Activated CD4-positive, alpha-beta T cell treated with anti-CD3 and anti-CD28 coated beads, Interleukin-2, amount 10 ng/mL, durations not matched to agents 7 days and 5 days (primary cell): ENCODE data around the gene GJA9. TPM values are rescaled to one million over a fixed set of nuclear protein-coding genes. Genes with fewer than 3 reads are reported as not detected.
"Not testable (repeated sequence)": the region's sequence is repeated elsewhere in the genome, so short reads cannot be mapped to it uniquely, and the experiment has no call there.

ENCODE experiments used
- CTCF ChIA-PET: fragments of 350-600 bp; sonication (Branson Sonifier 250); formaldehyde crosslinking; loops from one replicate; lab custom pipeline; 2021; ENCODE audit warnings: antibody characterized with exemption; lab: Charles Lee
- POLR2A ChIA-PET: fragments of 350-600 bp; sonication (Branson Sonifier 250); formaldehyde crosslinking; loops from one replicate; lab custom pipeline; 2021; ENCODE audit warnings: antibody characterized with exemption; lab: Charles Lee
- DNase-seq: peaks from one replicate; pipeline ENCODE4 v3.0.0-alpha.2; 2020
- H3K27ac Mint-ChIP-seq: one replicate; pipeline ENCODE4 v1.8.0; 2021; ENCODE audit warnings: mild to moderate bottlenecking, moderate library complexity, mixed read lengths
- H3K27me3 Mint-ChIP-seq: one replicate; pipeline ENCODE4 v1.8.0; 2021; ENCODE audit warnings: mixed read lengths
- H3K36me3 Mint-ChIP-seq: one replicate; pipeline ENCODE4 v1.8.0; 2021; ENCODE audit warnings: low read depth, mixed read lengths
- H3K4me1 Mint-ChIP-seq: one replicate; pipeline ENCODE4 v1.8.0; 2021; ENCODE audit warnings: mixed read lengths
- H3K4me3 Mint-ChIP-seq: one replicate; pipeline ENCODE4 v1.8.0; 2021; ENCODE audit warnings: mild to moderate bottlenecking, moderate library complexity, mixed read lengths
- H3K9me3 Mint-ChIP-seq: one replicate; pipeline ENCODE4 v1.8.0; 2021; ENCODE audit warnings: mixed read lengths
- total RNA-seq, 2 experiments: library from RNA; stranded (reverse); gene quantifications; one replicate each; pipeline ENCODE4 v1.2.3, GENCODE V29; 2021

The GJA9 gene
- not detected for total RNA-seq

DNA sequence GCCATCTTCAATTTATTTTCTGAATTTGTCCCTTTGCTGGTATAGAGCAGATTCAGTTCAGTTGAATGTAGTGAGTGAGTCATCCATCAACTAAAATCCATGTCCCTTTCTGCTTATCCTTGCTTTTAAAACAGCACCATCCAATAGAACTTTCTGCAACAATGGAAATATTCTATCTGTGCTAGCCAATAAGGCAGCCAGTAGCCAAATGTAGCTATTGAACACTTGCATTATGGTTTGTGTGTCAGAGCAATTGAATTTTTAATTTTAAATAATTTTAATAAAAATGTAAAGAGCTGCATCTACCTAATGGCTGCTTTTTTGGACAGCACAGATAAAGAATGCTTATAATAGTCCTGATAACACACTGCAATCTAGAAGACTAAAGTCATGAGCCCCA, at the start of gene GJA9:
Gene GJA9, minus strand, starts transcription at position 101 of the 400 bp plus-strand sequence. CDS start 5,489 bp downstream, outside the sequence.
- ChIA-PET POLR2A (no interaction called here), CTCF (no interaction called here)
- no peaks in the 10 kb centered on the region for H3K9me3 Mint-ChIP-seq
- no peak within 1 kb of the TSS for H3K4me3 Mint-ChIP-seq
- no peaks in the 10 kb centered on the region for H3K36me3 Mint-ChIP-seq
- no peak within 1 kb of the TSS for H3K27ac Mint-ChIP-seq
- no peak for DNase-seq
- H3K4me1 Mint-ChIP-seq = no peaks in the 10 kb centered on the region
- H3K27me3 Mint-ChIP-seq = peaks cover 4% of the 10 kb centered on the region

DNA sequence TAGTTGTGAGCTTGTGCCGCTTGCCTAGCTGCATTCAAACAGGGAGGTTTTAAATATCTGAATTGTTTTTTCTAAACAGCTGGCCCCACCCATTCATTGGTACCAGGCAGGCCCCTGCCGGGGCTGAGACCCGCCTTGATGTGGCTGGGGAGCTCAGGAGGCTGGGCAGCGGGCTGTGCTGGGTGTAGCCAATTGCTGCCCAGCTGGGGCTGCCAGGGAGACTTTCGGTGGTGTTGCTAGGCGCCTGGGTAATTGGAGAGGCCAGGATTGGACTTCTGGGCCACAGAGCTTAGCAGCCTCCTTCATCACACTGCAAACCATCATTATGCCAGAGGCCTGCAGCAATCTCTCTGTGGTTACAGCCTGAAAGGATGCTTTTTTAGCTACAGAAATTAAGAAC, 48.1 kb upstream of the GJA9 start:
- H3K27ac Mint-ChIP-seq = no peak overlapping the region
- no peaks in the 10 kb centered on the region for H3K36me3 Mint-ChIP-seq
- H3K9me3 Mint-ChIP-seq = no peaks in the 10 kb centered on the region
- ChIA-PET POLR2A (no interaction called here), CTCF (interaction anchor here (0.6 to 0.8 kb wide), 2 partner anchors 11 to 485 kb away, joined by 3 to 4 read pairs; no protein-coding TSS in a partner anchor)
- no peak for DNase-seq
- H3K27me3 Mint-ChIP-seq = no peaks in the 10 kb centered on the region
- no peak overlapping the region for H3K4me3 Mint-ChIP-seq
- peaks cover 6% of the 10 kb centered on the region for H3K4me1 Mint-ChIP-seq

DNA sequence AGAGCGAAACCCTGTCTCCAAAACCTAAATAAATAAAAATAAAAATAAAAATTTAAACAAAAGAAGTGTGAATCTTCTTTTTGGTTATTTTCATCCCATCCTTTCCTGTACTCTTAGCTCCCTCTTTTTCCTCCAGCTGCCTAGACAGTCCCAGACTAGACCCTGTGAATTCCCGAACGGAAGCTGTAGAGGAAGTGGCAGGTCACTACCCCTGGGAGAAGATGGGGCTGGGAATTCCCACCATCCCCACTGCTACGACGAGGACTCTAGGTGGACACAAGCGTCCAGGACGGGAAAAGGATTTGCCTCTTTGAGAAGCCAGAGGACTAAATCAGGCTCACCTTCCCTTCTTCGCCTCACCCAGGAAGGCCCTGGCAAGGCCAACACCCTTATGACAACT, 47.7 kb upstream of the GJA9 start:
- CTCF ChIA-PET = interaction anchor here (0.6 to 0.8 kb wide), 2 partner anchors 10 to 486 kb away, joined by 3 to 4 read pairs; no protein-coding TSS in a partner anchor
- H3K36me3 Mint-ChIP-seq = no peaks in the 10 kb centered on the region
- H3K4me1 Mint-ChIP-seq = peaks cover 6% of the 10 kb centered on the region
- H3K4me3 Mint-ChIP-seq = no peak overlapping the region
- no peaks in the 10 kb centered on the region for H3K9me3 Mint-ChIP-seq
- no peak overlapping the region for H3K27ac Mint-ChIP-seq
- no peaks in the 10 kb centered on the region for H3K27me3 Mint-ChIP-seq
- no peak for DNase-seq
- POLR2A ChIA-PET = no interaction called here

GRCh38 chr1:38926091-38926490, 44.7 kb upstream of the GJA9 start:
- no peaks in the 10 kb centered on the region for H3K9me3 Mint-ChIP-seq
- ChIA-PET POLR2A (no interaction called here), CTCF (interaction anchor here (1.4 kb wide), 1 partner anchor 9 kb away, joined by 3 read pairs; no protein-coding TSS in a partner anchor)
- peaks cover 6% of the 10 kb centered on the region for H3K4me1 Mint-ChIP-seq
- no peak overlapping the region for H3K4me3 Mint-ChIP-seq
- no peaks in the 10 kb centered on the region for H3K36me3 Mint-ChIP-seq
- no peak overlapping the region for H3K27ac Mint-ChIP-seq
- no peak for DNase-seq
- H3K27me3 Mint-ChIP-seq = no peaks in the 10 kb centered on the region

GRCh38 chr1:38925391-38925790, 44.0 kb upstream of the GJA9 start:
- no peak overlapping the region for H3K27ac Mint-ChIP-seq
- ChIA-PET POLR2A (no interaction called here), CTCF (interaction anchor here (1.4 kb wide), 1 partner anchor 10 kb away, joined by 3 read pairs; no protein-coding TSS in a partner anchor)
- no peaks in the 10 kb centered on the region for H3K36me3 Mint-ChIP-seq
- no peak overlapping the region for H3K4me3 Mint-ChIP-seq
- no peak for DNase-seq
- H3K4me1 Mint-ChIP-seq = peaks cover 6% of the 10 kb centered on the region
- no peaks in the 10 kb centered on the region for H3K9me3 Mint-ChIP-seq
- H3K27me3 Mint-ChIP-seq = no peaks in the 10 kb centered on the region

GRCh38 chr1:38923607-38924006, 42.2 kb upstream of the GJA9 start:
- no peak for DNase-seq
- no peak overlapping the region for H3K27ac Mint-ChIP-seq
- CTCF ChIA-PET = no interaction called here
- H3K4me3 Mint-ChIP-seq = no peak overlapping the region
- no peaks in the 10 kb centered on the region for H3K36me3 Mint-ChIP-seq
- H3K9me3 Mint-ChIP-seq = no peaks in the 10 kb centered on the region
- no peaks in the 10 kb centered on the region for H3K27me3 Mint-ChIP-seq
- no peaks in the 10 kb centered on the region for H3K4me1 Mint-ChIP-seq
- POLR2A ChIA-PET = no interaction called here

GRCh38 chr1:38919130-38919529, 37.7 kb upstream of the GJA9 start:
- H3K27me3 Mint-ChIP-seq = no peaks in the 10 kb centered on the region
- no peaks in the 10 kb centered on the region for H3K4me1 Mint-ChIP-seq

GRCh38 chr1:38918568-38918967, 37.2 kb upstream of the GJA9 start:
- no peak overlapping the region for H3K27ac Mint-ChIP-seq
- ChIA-PET CTCF (interaction anchor here (1.1 to 1.2 kb wide), 2 partner anchors 11 to 15 kb away, joined by 3 read pairs; no protein-coding TSS in a partner anchor), POLR2A (no interaction called here)
- H3K9me3 Mint-ChIP-seq = no peaks in the 10 kb centered on the region
- H3K27me3 Mint-ChIP-seq = no peaks in the 10 kb centered on the region
- no peak overlapping the region for H3K4me3 Mint-ChIP-seq
- no peaks in the 10 kb centered on the region for H3K4me1 Mint-ChIP-seq
- no peaks in the 10 kb centered on the region for H3K36me3 Mint-ChIP-seq
- DNase-seq = no peak

More at GRCh38 chr1:38919130-38919529, 37.7 kb upstream of the GJA9 start:
- no peak overlapping the region for H3K4me3 Mint-ChIP-seq
- no peak for DNase-seq
- H3K27ac Mint-ChIP-seq = no peak overlapping the region
- H3K9me3 Mint-ChIP-seq = no peaks in the 10 kb centered on the region
- ChIA-PET POLR2A (no interaction called here), CTCF (interaction anchor here (1.1 to 1.2 kb wide), 2 partner anchors 10 to 14 kb away, joined by 3 read pairs; no protein-coding TSS in a partner anchor)
- no peaks in the 10 kb centered on the region for H3K36me3 Mint-ChIP-seq

DNA sequence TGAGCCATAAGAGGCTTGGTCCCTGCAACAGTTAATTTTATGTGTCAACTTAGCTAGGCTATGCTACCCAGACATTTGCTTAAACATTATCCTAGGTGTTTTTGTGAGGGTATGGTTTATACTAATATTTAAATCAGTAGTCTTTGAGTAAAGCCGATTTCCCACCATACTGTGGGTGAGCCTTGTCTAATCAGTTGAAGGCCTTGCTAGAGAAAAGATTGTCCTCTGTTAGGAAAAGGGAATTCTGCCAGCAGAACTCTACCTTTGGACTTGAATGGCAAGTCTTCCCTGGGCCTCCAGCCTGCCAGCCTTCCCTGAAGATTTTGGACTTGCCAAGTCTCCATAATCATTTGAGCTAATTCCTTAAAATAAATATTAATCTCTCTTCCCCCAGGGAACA, 36.4 kb upstream of the GJA9 start:
- Mint-ChIP-seq H3K4me1 (no peaks in the 10 kb centered on the region), H3K4me3 (no peak overlapping the region), H3K36me3 (no peaks in the 10 kb centered on the region), H3K27me3 (no peaks in the 10 kb centered on the region), H3K27ac (no peak overlapping the region), H3K9me3 (no peaks in the 10 kb centered on the region)
- ChIA-PET POLR2A (no interaction called here), CTCF (no interaction called here)
- DNase-seq = no peak

GRCh38 chr1:38917337-38917736, 36.0 kb upstream of the GJA9 start:
- Mint-ChIP-seq H3K9me3 (no peaks in the 10 kb centered on the region), H3K36me3 (no peaks in the 10 kb centered on the region), H3K27ac (no peak overlapping the region), H3K4me1 (no peaks in the 10 kb centered on the region), H3K4me3 (no peak overlapping the region), H3K27me3 (no peaks in the 10 kb centered on the region)
- DNase-seq = no peak
- CTCF ChIA-PET = no interaction called here
- POLR2A ChIA-PET = no interaction called here

DNA sequence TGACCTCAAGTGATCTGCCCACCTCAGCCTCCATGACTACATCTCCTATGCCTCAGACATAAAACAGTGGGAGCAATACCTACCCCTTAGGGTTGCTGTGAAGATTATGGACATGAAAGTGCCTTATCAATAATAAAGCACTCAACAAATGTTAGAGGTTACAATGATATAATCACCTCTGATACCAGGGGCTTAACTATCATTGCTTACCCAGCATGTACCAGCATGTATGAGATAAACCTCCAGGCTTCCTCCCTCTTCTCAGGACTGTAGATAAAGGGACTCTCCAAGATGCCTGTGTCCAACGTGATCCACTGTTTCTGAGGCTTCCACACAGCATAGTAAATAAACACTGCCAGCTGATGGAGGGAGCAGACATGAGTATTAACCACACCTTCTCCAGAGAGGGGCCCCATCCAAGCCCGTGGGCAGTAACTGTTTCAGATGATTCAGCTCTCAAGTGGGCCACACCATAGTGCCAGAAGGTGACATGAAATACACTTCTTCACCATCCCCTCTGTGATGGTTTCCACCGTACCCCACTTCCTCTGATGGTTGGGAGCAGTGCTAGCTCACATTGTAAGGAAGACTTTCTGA, 34.1 kb upstream of the GJA9 start:
- H3K27ac Mint-ChIP-seq = no peak overlapping the region
- no peaks in the 10 kb centered on the region for H3K36me3 Mint-ChIP-seq
- no peaks in the 10 kb centered on the region for H3K27me3 Mint-ChIP-seq
- no peak overlapping the region for H3K4me3 Mint-ChIP-seq
- no peaks in the 10 kb centered on the region for H3K9me3 Mint-ChIP-seq
- ChIA-PET POLR2A (interaction anchor here (0.6 kb wide), 1 partner anchor 1806 kb away, joined by 3 read pairs; no protein-coding TSS in a partner anchor), CTCF (interaction anchor here (1.1 kb wide), 1 partner anchor 41 kb away, joined by 3 read pairs; no protein-coding TSS in a partner anchor)
- H3K4me1 Mint-ChIP-seq = no peaks in the 10 kb centered on the region
- no peak for DNase-seq

- not testable (repeated sequence) for H3K4me1 Mint-ChIP-seq
Measured at GRCh38 chr1:38914908-38915307, 33.5 kb upstream of the GJA9 start.

DNA sequence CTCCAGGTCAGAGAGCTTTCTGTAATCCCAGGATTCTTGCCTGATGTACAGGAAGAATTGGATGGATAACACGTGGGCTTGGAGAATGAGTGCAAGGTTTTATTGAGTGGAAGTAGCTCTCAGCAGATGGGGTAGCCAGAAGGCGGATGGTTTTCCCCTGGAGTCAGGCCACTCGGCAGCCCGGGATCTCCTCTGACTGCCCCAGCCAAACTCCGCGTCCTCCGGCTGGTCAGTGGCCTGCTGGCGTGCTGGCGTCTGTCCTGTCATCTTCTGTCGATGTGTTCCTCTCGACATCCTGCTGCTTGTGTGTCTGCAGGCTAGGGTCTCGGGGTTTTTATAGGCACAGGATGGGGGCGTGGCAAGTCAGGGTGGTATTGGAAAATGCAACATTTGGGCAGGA, 27.4 kb upstream of the GJA9 start:
- ChIA-PET CTCF (no interaction called here), POLR2A (no interaction called here)
- Mint-ChIP-seq H3K36me3 (peaks cover 3% of the 10 kb centered on the region), H3K27ac (no peak overlapping the region), H3K27me3 (no peaks in the 10 kb centered on the region), H3K4me1 (no peaks in the 10 kb centered on the region), H3K4me3 (no peak overlapping the region), H3K9me3 (peaks cover 4% of the 10 kb centered on the region)
- DNase-seq = no peak

More at GRCh38 chr1:38914908-38915307, 33.5 kb upstream of the GJA9 start:
- H3K27ac Mint-ChIP-seq, H3K9me3 Mint-ChIP-seq, H3K36me3 Mint-ChIP-seq, POLR2A ChIA-PET, H3K4me3 Mint-ChIP-seq, H3K27me3 Mint-ChIP-seq, CTCF ChIA-PET, DNase-seq: not testable (repeated sequence)
